Ovary (tissue), 3 donors: ENCODE results near the gene C1orf56.

Source experiments
- EP300 ChIP-seq: sonication (generic); formaldehyde crosslinking; IDR thresholded peaks from one replicate; pipeline ENCODE4 v1.6.1; 2017; ENCODE audit warnings: antibody characterized with exemption
- POLR2A ChIP-seq: fragments of 450-650 bp; IDR thresholded peaks from one replicate; pipeline ENCODE4 v1.6.1; 2017; ENCODE audit warnings: antibody characterized with exemption, mild to moderate bottlenecking, moderate library complexity
- TF ChIP-seq, protein P1 (sequence below), 3 donors: fragments of 450-650 bp in 2 of 3; fragments of 200-600 bp in 1 of 3; IDR thresholded peaks; one replicate each; pipeline versions ENCODE4 v1.5.1 to v1.8.0; 2016 to 2022; ENCODE audit warnings: antibody characterized with exemption in 3 of 3, mild to moderate bottlenecking in 1 of 3
- donor health status: DM: no; HTN: no; CAD: no.

- TF ChIP-seq POLR2A = no peak
- TF ChIP-seq, protein P1, sequence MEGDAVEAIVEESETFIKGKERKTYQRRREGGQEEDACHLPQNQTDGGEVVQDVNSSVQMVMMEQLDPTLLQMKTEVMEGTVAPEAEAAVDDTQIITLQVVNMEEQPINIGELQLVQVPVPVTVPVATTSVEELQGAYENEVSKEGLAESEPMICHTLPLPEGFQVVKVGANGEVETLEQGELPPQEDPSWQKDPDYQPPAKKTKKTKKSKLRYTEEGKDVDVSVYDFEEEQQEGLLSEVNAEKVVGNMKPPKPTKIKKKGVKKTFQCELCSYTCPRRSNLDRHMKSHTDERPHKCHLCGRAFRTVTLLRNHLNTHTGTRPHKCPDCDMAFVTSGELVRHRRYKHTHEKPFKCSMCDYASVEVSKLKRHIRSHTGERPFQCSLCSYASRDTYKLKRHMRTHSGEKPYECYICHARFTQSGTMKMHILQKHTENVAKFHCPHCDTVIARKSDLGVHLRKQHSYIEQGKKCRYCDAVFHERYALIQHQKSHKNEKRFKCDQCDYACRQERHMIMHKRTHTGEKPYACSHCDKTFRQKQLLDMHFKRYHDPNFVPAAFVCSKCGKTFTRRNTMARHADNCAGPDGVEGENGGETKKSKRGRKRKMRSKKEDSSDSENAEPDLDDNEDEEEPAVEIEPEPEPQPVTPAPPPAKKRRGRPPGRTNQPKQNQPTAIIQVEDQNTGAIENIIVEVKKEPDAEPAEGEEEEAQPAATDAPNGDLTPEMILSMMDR (IDR thresholded peaks at IDR 0.05) = no peak
- no peak for TF ChIP-seq EP300
Measured at GRCh38 chr1:150997949-150998348, 49.6 kb upstream of the C1orf56 start.
